Measurements from ENCODE around the gene DCLK1. TPM values are rescaled to one million over a fixed set of nuclear protein-coding genes. Genes with fewer than 3 reads are reported as not detected.

DCLK1 gene
- total and polyA plus RNA-seq, 7 donors = 1.2 to 64.8 (median 10.2) TPM

DNA sequence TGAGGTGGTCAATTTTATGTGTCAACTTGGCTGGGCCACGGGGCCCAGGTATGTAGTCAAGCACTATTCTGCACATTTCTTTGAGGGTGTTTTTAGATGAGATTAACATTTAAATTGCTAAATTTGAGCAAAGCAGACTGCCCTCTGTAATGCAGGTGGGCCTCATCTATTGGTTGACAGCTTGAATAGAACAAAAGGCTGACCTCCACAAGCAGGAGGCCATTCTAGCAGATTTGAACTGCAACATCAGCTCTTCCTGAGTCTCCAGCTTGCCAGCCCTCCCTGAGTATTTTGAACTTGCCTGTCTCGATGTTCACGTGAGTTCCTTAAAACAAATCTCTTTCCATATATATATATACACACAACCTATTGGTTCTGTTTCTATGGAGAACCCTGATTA lies 134.8 kb downstream of the DCLK1 start:
- Histone ChIP-seq H3K4me3 (no peak overlapping the region), H3K9me3 (no peaks in the 10 kb centered on the region), H3K4me1 (peaks cover 0 to 17% (median 14%) of the 10 kb centered on the region in 4 donors), H3K27me3 (no peaks in the 10 kb centered on the region), H3K27ac (no peak overlapping the region), H3K36me3 (no peaks in the 10 kb centered on the region)
- DNase-seq = no peak
- intact Hi-C loops (cut with DNase I) = no loop called here
- WGBS, 2 donors = 78 to 81% methylated on average over 3 of the region's 3 CpGs
- TF ChIP-seq POLR2A (IDR thresholded peaks at IDR 0.05) = no peak
- TF ChIP-seq, protein P1, sequence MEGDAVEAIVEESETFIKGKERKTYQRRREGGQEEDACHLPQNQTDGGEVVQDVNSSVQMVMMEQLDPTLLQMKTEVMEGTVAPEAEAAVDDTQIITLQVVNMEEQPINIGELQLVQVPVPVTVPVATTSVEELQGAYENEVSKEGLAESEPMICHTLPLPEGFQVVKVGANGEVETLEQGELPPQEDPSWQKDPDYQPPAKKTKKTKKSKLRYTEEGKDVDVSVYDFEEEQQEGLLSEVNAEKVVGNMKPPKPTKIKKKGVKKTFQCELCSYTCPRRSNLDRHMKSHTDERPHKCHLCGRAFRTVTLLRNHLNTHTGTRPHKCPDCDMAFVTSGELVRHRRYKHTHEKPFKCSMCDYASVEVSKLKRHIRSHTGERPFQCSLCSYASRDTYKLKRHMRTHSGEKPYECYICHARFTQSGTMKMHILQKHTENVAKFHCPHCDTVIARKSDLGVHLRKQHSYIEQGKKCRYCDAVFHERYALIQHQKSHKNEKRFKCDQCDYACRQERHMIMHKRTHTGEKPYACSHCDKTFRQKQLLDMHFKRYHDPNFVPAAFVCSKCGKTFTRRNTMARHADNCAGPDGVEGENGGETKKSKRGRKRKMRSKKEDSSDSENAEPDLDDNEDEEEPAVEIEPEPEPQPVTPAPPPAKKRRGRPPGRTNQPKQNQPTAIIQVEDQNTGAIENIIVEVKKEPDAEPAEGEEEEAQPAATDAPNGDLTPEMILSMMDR (IDR thresholded peaks at IDR 0.05) = no peak
- TF ChIP-seq POLR2AphosphoS5 (IDR thresholded peaks at IDR 0.05) = no peak
- TF ChIP-seq EP300 (IDR thresholded peaks at IDR 0.05) = no peak

- WGBS, 2 donors = 20 to 52% methylated on average over 2 of the region's 2 CpGs
These were observed 136.0 kb downstream of the DCLK1 start for GRCh38 chr13:35995136-35995535.

DNA sequence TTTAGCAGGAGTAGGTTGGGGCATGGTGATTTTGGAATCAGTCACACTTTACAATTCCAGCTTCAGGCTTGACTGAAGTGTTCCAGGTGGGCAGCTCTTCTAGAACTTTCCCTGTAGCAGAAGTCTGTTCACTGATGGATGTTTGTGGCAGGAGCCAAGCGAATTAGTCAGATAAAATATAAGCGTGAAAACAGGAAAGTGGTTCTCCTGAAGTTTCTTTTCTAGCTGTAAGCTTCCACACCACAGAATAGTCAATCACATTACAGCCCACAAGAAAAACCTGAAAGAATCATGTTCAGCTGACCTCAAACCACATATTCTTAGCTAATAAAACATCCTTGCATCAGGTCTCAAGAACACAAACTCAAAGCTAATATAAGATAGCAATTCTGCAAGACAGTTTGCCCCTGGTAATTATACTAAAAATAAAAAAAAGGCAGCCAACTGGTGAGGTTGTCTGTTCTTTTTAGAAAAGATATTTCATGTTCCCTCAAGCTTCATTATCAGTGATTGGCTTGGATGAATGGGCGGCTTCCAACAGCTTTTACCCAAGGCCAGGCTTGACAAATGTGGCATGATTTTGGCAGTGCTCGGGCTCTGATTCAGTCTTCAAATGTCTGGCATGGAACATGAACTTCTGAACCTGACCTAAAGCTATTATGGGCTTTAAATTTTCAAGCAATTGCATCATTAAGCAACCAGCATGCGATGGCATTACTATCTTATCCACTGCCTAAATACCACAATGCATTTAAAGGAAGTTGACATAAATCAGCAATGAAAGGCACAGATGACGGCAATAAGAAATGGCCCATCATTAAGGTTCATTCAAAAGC lies 136.8 kb downstream of the DCLK1 start:
- intact Hi-C loops (cut with DNase I) = no loop called here

More at GRCh38 chr13:35995136-35995535, 136.0 kb downstream of the DCLK1 start:
- Histone ChIP-seq H3K4me1 (peaks cover 0 to 17% (median 14%) of the 10 kb centered on the region in 4 donors), H3K9me3 (no peaks in the 10 kb centered on the region), H3K36me3 (no peaks in the 10 kb centered on the region), H3K27ac (no peak overlapping the region), H3K27me3 (no peaks in the 10 kb centered on the region), H3K4me3 (no peak overlapping the region)
- TF ChIP-seq EP300 (IDR thresholded peaks at IDR 0.05) (no peak), POLR2AphosphoS5 (IDR thresholded peaks at IDR 0.05) (no peak), POLR2A (IDR thresholded peaks at IDR 0.05) (no peak)
- TF ChIP-seq, protein P1 (IDR thresholded peaks at IDR 0.05) = no peak
- no peak for DNase-seq
- intact Hi-C loops (cut with DNase I) = no loop called here

GRCh38 chr13:35993686-35994085 lies 137.5 kb downstream of the DCLK1 start:
- H3K9me3 ChIP-seq = no peaks in the 10 kb centered on the region
- intact Hi-C loops (cut with DNase I) = no loop called here
- H3K4me3 ChIP-seq = no peak overlapping the region
- peaks cover 0 to 17% (median 14%) of the 10 kb centered on the region in 4 donors for H3K4me1 ChIP-seq
- DNase-seq = no peak
- H3K27ac ChIP-seq = peak overlapping the region in 2 of 4 donors; percentile 25 to 47
- H3K36me3 ChIP-seq = no peaks in the 10 kb centered on the region
- H3K27me3 ChIP-seq = no peaks in the 10 kb centered on the region
- 35 to 53% methylated on average over 1 of the region's 1 CpG for WGBS, 2 donors
- no peak for TF ChIP-seq POLR2AphosphoS5 (IDR thresholded peaks at IDR 0.05)
- TF ChIP-seq POLR2A (IDR thresholded peaks at IDR 0.05) = no peak
- no peak for TF ChIP-seq EP300 (IDR thresholded peaks at IDR 0.05)
- TF ChIP-seq, protein P1 (IDR thresholded peaks at IDR 0.05) = no peak

More for the DNA sequence above, 136.8 kb downstream of the DCLK1 start:
- Histone ChIP-seq H3K27me3 (no peaks in the 10 kb centered on the region), H3K27ac (peak overlapping the region in 2 of 4 donors; percentile 25 to 47), H3K36me3 (no peaks in the 10 kb centered on the region), H3K4me1 (peaks cover 0 to 17% (median 14%) of the 10 kb centered on the region in 4 donors), H3K4me3 (no peak overlapping the region), H3K9me3 (no peaks in the 10 kb centered on the region)
- no peak for DNase-seq
- 69 to 73% methylated on average over 6 of the region's 6 CpGs for WGBS, 2 donors
- TF ChIP-seq POLR2A (IDR thresholded peaks at IDR 0.05) = no peak
- TF ChIP-seq POLR2AphosphoS5 (IDR thresholded peaks at IDR 0.05) = no peak
- TF ChIP-seq, protein P1 (IDR thresholded peaks at IDR 0.05) = no peak
- no peak for TF ChIP-seq EP300 (IDR thresholded peaks at IDR 0.05)
